Central memory CD8-positive, alpha-beta T cell (primary cell): ENCODE data around the gene RBBP5.

Experiments used
- ATAC-seq: fragments of 150-1000 bp; cut with Tn5 transposase; replicated peaks from 2 replicates; pipeline ENCODE4 v1.10.0; 2022; ENCODE audit warnings: mild to moderate bottlenecking, moderate FRiP score, moderate number of reproducible peaks; ENCODE audit not compliant: poor library complexity, severe bottlenecking; ENCODE audit errors: extremely low read depth
- DNase-seq, 2 donors: peaks; one replicate each; pipeline ENCODE4 v3.0.0; 2021; ENCODE audit warnings: low spot score in 2 of 2
- H3K27ac Mint-ChIP-seq: one replicate; pipeline ENCODE4 v1.8.0; 2022; ENCODE audit warnings: low read depth, mild to moderate bottlenecking, moderate library complexity, mixed read lengths
- H3K27me3 Mint-ChIP-seq: one replicate; pipeline ENCODE4 v1.8.0; 2022; ENCODE audit warnings: mixed read lengths
- H3K36me3 Mint-ChIP-seq: one replicate; pipeline ENCODE4 v1.8.0; 2022; ENCODE audit warnings: mild to moderate bottlenecking, moderate library complexity, mixed read lengths; ENCODE audit not compliant: insufficient read depth
- H3K4me1 Mint-ChIP-seq: one replicate; pipeline ENCODE4 v1.8.0; 2022; ENCODE audit warnings: mixed read lengths
- H3K4me3 Mint-ChIP-seq: one replicate; pipeline ENCODE4 v1.8.0; 2022; ENCODE audit warnings: mild to moderate bottlenecking, moderate library complexity, mixed read lengths
- H3K9me3 Mint-ChIP-seq: one replicate; pipeline ENCODE4 v1.8.0; 2022; ENCODE audit warnings: mixed read lengths

RBBP5 gene

DNA sequence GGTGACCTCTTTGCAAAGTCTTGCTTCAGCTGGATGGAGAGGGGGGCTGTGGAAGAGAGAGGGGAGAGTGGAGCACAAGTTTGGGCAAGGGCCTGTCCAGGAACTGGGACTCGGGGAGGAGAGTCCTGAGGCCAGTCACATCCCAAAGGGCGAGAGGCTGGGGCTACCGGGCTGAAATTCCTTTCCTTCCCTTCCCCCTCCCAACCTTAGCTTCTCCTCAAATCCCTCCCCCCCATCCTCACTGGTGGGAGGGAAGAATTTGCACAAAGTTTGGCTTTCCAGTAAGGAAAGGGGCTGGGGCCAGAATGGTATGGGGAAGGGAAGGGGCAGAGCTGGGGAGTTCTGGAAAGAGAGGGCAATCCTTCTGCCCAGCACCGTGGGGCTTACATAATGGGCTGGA, 77.9 kb downstream of the RBBP5 start:
- Mint-ChIP-seq H3K9me3 (no peaks in the 10 kb centered on the region), H3K4me3 (no peak overlapping the region), H3K27me3 (peaks cover 89% of the 10 kb centered on the region), H3K36me3 (no peaks in the 10 kb centered on the region), H3K27ac (no peak overlapping the region), H3K4me1 (no peaks in the 10 kb centered on the region)
- no peak for DNase-seq
- ATAC-seq: no peak

- Mint-ChIP-seq H3K4me3 (no peak within 1 kb of the TSS), H3K27me3 (peaks cover 83% of the 10 kb centered on the region)
These were observed 78.6 kb downstream of the RBBP5 start, which contains the start of gene CNTN2 for GRCh38 chr1:205042911-205043806. TSS of gene CNTN2 (plus strand) at chr1:205043212. CDS start at chr1:205053186, 9,974 bp downstream.

DNA sequence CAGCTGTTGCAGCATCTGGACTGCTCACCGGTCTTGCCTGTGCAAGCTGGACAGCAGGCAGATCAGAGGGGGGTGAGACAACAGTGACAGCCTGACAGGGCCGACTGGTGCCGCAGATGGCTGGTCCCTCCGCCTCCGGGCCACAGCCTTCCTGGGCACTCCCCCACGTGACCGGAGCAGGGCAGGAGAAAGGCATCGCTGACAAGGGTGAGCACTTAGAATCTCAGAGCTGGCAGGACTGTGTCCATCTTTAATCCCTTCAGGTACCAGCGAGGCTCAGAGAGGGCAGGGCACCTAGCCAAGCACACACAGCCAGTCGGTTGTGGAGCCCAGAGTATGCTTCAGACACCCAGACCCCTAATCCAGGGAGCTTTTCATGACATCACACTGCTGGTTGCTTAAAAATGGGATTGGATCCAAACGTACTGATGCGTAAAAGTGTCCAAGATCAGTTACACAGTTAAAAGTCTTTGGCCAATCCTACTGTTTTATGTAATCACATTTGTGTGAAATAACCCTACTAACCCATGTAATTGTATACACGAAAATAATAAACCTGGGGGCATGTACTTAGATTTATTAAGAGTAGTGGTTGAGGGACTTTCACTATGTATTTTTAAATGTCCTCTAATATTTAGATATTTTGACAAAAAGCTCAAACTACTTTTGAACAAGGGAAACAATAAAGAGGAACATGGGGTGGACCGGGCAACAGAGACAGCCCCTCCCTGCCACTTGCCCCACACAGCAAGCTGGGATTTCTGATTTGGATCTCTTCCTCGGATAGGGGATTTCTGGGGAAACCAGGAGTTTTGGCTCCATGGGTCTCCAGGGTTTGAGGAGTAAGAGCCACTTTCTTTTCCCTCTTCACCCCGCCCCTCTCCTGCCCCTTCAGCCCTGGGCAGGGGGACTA, 79.5 kb downstream of the RBBP5 start:
- Mint-ChIP-seq H3K36me3 (no peaks in the 10 kb centered on the region), H3K27me3 (peaks cover 77% of the 10 kb centered on the region), H3K4me1 (no peaks in the 10 kb centered on the region), H3K4me3 (no peak overlapping the region), H3K27ac (no peak overlapping the region), H3K9me3 (no peaks in the 10 kb centered on the region)
- no peak for ATAC-seq
- no peak for DNase-seq

More at GRCh38 chr1:205042911-205043806, 78.6 kb downstream of the RBBP5 start, which contains the start of gene CNTN2:
- DNase-seq: no peak
- no peak for ATAC-seq
- H3K36me3 Mint-ChIP-seq: no peaks in the 10 kb centered on the region
- no peaks in the 10 kb centered on the region for H3K9me3 Mint-ChIP-seq
- no peaks in the 10 kb centered on the region for H3K4me1 Mint-ChIP-seq
- H3K27ac Mint-ChIP-seq: no peak within 1 kb of the TSS

DNA sequence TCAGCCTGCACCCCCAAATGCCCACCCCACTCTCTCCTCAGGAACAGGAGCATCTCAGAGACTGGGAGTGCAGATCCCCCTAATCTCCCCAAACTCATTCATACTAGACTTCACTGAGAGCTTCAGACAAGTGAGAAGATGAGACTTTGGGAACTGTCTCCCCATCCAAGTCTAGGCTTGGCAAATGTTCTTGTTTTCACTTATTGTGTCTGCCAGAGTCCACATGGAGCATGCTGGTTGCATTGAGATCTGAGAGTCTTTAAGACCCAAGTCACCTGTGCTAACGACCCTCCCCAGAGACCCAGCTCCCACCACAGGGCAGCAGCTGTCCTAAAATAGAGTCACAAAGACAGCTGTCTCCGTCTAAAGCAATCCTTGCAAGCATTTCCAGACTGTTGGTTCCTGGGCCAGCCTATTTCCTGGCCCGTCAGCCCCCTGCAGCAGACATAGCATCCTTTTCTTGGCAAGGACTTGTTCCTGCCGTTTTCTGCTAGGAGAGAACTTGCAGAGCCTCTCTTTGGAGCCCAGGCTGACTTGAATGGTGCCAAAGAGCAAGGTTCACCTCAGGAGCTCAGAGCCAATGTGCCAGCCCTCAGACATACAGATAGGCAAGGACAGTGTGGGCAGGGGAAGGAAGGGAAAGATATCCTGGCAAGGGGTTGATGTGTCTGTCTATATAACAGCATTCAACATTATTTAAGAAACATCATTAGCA, 80.6 kb downstream of the RBBP5 start:
- Mint-ChIP-seq H3K27ac (no peak overlapping the region), H3K36me3 (no peaks in the 10 kb centered on the region), H3K27me3 (peaks cover 73% of the 10 kb centered on the region), H3K4me3 (no peak overlapping the region), H3K4me1 (no peaks in the 10 kb centered on the region), H3K9me3 (no peaks in the 10 kb centered on the region)
- DNase-seq (no peak), ATAC-seq (no peak)

- ATAC-seq: no peak
- Mint-ChIP-seq H3K27me3 (peaks cover 46% of the 10 kb centered on the region), H3K27ac (no peak overlapping the region), H3K4me3 (no peak overlapping the region), H3K9me3 (no peaks in the 10 kb centered on the region), H3K4me1 (no peaks in the 10 kb centered on the region), H3K36me3 (no peaks in the 10 kb centered on the region)
- no peak for DNase-seq
These were observed 83.5 kb downstream of the RBBP5 start for GRCh38 chr1:205038132-205038786.

- no peaks in the 10 kb centered on the region for H3K4me1 Mint-ChIP-seq
- no peaks in the 10 kb centered on the region for H3K9me3 Mint-ChIP-seq
- peaks cover 49% of the 10 kb centered on the region for H3K27me3 Mint-ChIP-seq
- ATAC-seq (no peak), DNase-seq (no peak)
- H3K36me3 Mint-ChIP-seq: no peaks in the 10 kb centered on the region
- no peak overlapping the region for H3K27ac Mint-ChIP-seq
- no peak overlapping the region for H3K4me3 Mint-ChIP-seq
These were observed 84.2 kb downstream of the RBBP5 start for GRCh38 chr1:205037539-205037938.
